Kidney (tissue), 14 donors: Measurements from ENCODE around the gene GPRASP2. TPM values are rescaled to one million over a fixed set of nuclear protein-coding genes. Genes with fewer than 3 reads are reported as not detected.

ENCODE experiments used
- DNase-seq, 5 donors: peaks; one replicate each; pipeline ENCODE4 v3.0.0-alpha.2; 2013 to 2020
- FAIRE-seq: peaks from 2 replicates; lab custom pipeline; 2012; peaks lifted over from hg19 to GRCh38; lab: Jason Lieb, UNC
- H3K27ac ChIP-seq, 2 donors: one replicate each; pipeline ENCODE4 v1.7.0; 2013; ENCODE audit warnings: low read depth in 2 of 2, low read length in 2 of 2, inconsistent platforms in 1 of 2
- H3K27me3 ChIP-seq: one replicate; pipeline ENCODE4 v1.7.1; 2013; ENCODE audit warnings: low read length, inconsistent platforms; ENCODE audit not compliant: control insufficient read depth, insufficient read depth
- H3K36me3 ChIP-seq, 3 donors: one replicate each; pipeline versions ENCODE4 v1.7.0 to v1.7.1; 2013; ENCODE audit warnings: low read length in 3 of 3, control low read depth in 1 of 3, inconsistent platforms in 1 of 3; ENCODE audit not compliant: insufficient read depth in 3 of 3, control insufficient read depth in 2 of 3
- H3K4me1 ChIP-seq, 3 donors: one replicate each; pipeline versions ENCODE4 v1.7.0 to v1.7.1; 2013; ENCODE audit warnings: low read length in 3 of 3, inconsistent platforms in 1 of 3, low read depth in 1 of 3; ENCODE audit not compliant: control insufficient read depth in 2 of 3, insufficient read depth in 2 of 3
- H3K4me3 ChIP-seq, 3 donors: one replicate each; pipeline versions ENCODE4 v1.7.0 to v1.8.1; 2013; ENCODE audit warnings: low read length in 3 of 3, control low read depth in 1 of 3, inconsistent platforms in 1 of 3
- H3K9ac ChIP-seq, 3 donors: one replicate each; pipeline versions ENCODE4 v1.7.0 to v1.7.1; 2013; ENCODE audit warnings: low read length in 3 of 3, control low read depth in 1 of 3, inconsistent platforms in 1 of 3
- H3K9me3 ChIP-seq, 3 donors: one replicate each; pipeline versions ENCODE4 v1.7.0 to v1.7.1; 2013; ENCODE audit warnings: low read length in 3 of 3, control low read depth in 1 of 3, inconsistent platforms in 1 of 3; ENCODE audit not compliant: control insufficient read depth in 2 of 3, insufficient read depth in 1 of 3
- CTCF ChIP-seq: IDR thresholded peaks from 3 replicates; pipeline ENCODE4 v1.5.1; 2012; ENCODE audit warnings: mild to moderate bottlenecking, moderate library complexity, borderline replicate concordance; ENCODE audit not compliant: insufficient read depth; ENCODE audit errors: extremely low read depth
- intact Hi-C: fragments of 100-400 bp; cut with DNase I; formaldehyde crosslinking; loops from one replicate; pipeline ENCODE4 v1.11.1; 2022
- polyA plus RNA-seq: library from polyadenylated mRNA; stranded (reverse); fragments of 350-450 nt; fragmentation: Illumina TruSeq; extraction: RNeasy Lipid Tissue Mini Kit (QIAGEN cat#74804); gene quantifications from one replicate; pipeline ENCODE4 v1.2.3, GENCODE V29; 2014; ENCODE audit warnings: low read depth, low replicate concordance; ENCODE audit not compliant: insufficient read depth
- total RNA-seq: library from RNA; stranded (reverse); fragmentation: NEBNext Ultra II Directional; extraction: Animal tissue kit (Norgen Biotek cat#: 25700); gene quantifications from one replicate; pipeline ENCODE4 v1.2.1, GENCODE V29; 2021
- donor health status: control.
- donor health status: control.
- donor health status: control.
- donor health status: control.
- donor health status: control.
- donor health status: DM: yes; HTN: yes; CAD: no.
- donor health status: Normal renal cell carcinoma (clear cell type).

GPRASP2 gene
- total and polyA plus RNA-seq, 2 donors from 2014 or later: 11.4 to 12.4 TPM

- TF ChIP-seq CTCF: peak; percentile 46
- Histone ChIP-seq H3K9me3 (no peaks in the 10 kb centered on the region), H3K9ac (peak overlapping the region; percentile 49 to 93 (median 72)), H3K27me3 (no peaks in the 10 kb centered on the region), H3K27ac (peak overlapping the region; percentile 78 to 90), H3K36me3 (no peaks in the 10 kb centered on the region), H3K4me1 (no peaks in the 10 kb centered on the region), H3K4me3 (peak overlapping the region; percentile 75 to 90 (median 90))
- peak; percentile 66 for FAIRE-seq
- intact Hi-C loops: no loop called here
- DNase-seq: peak in 4 of 5 donors; percentile 79 to 88 (median 82)
These were observed 855 bp downstream of the GPRASP2 start for GRCh38 chrX:102712981-102713625.

GRCh38 chrX:102714994-102715393, 2.7 kb downstream of the GPRASP2 start:
- Histone ChIP-seq H3K36me3 (no peaks in the 10 kb centered on the region), H3K9ac (no peak overlapping the region), H3K27ac (no peak overlapping the region), H3K4me3 (no peak overlapping the region), H3K4me1 (no peaks in the 10 kb centered on the region), H3K27me3 (no peaks in the 10 kb centered on the region), H3K9me3 (no peaks in the 10 kb centered on the region)
- FAIRE-seq: no peak
- no peak for TF ChIP-seq CTCF
- no peak for DNase-seq
- intact Hi-C loops: no loop called here

GRCh38 chrX:102715967-102716366, 3.7 kb downstream of the GPRASP2 start:
- Histone ChIP-seq H3K27me3 (no peaks in the 10 kb centered on the region), H3K9me3 (no peaks in the 10 kb centered on the region), H3K4me1 (peaks cover 0 to 2% (median 0%) of the 10 kb centered on the region in 3 donors), H3K9ac (no peak overlapping the region), H3K36me3 (no peaks in the 10 kb centered on the region), H3K27ac (no peak overlapping the region), H3K4me3 (no peak overlapping the region)
- no peak for DNase-seq
- intact Hi-C loops: no loop called here
- no peak for TF ChIP-seq CTCF
- FAIRE-seq: no peak
